Cardiac fibroblast (primary cell): ENCODE measurements around the gene RAB29.

ENCODE experiments used
- DNase-seq, 2 donors: peaks; one replicate each; pipeline versions ENCODE4 v3.0.0 to v3.0.0-alpha.2; 2010; ENCODE audit warnings: low read depth in 2 of 2
- H3K4me3 ChIP-seq, 2 donors: replicated peaks in 1 of 2; 1 replicate in 1 of 2; 2 replicates in 1 of 2; pipeline ENCODE4 v1.5.1; 2011; ENCODE audit warnings: low read depth in 2 of 2, low read length in 2 of 2, mild to moderate bottlenecking in 2 of 2, moderate library complexity in 1 of 2
- CTCF ChIP-seq: IDR thresholded peaks from one replicate; pipeline ENCODE4 v1.5.1; 2011; ENCODE audit warnings: low read depth, mild to moderate bottlenecking, low read length, inconsistent platforms

RAB29 gene

GRCh38 chr1:205797168-205797567 is 21.9 kb upstream of the RAB29 start:
- no peak for TF ChIP-seq CTCF
- H3K4me3 ChIP-seq, result no peak overlapping the region
- no peak for DNase-seq

- H3K4me3 ChIP-seq, result no peak overlapping the region
- TF ChIP-seq CTCF, result no peak
- DNase-seq, result no peak
Observed at GRCh38 chr1:205794011-205794730, 18.9 kb upstream of the RAB29 start.

GRCh38 chr1:205792961-205793673 is 17.8 kb upstream of the RAB29 start:
- no peak overlapping the region for H3K4me3 ChIP-seq
- DNase-seq, result no peak
- TF ChIP-seq CTCF, result no peak

GRCh38 chr1:205792481-205792881 is 17.2 kb upstream of the RAB29 start:
- no peak overlapping the region for H3K4me3 ChIP-seq
- no peak for TF ChIP-seq CTCF
- DNase-seq, result no peak

- H3K4me3 ChIP-seq, result no peak overlapping the region
- DNase-seq, result peak; percentile 64 to 68
- TF ChIP-seq CTCF, result peak; percentile 84
Observed at GRCh38 chr1:205791568-205792180, 16.4 kb upstream of the RAB29 start.

GRCh38 chr1:205787287-205787916 is 12.1 kb upstream of the RAB29 start:
- no peak for TF ChIP-seq CTCF
- DNase-seq, result peak in 1 of 2 donors; percentile 16
- H3K4me3 ChIP-seq, result no peak overlapping the region
